Uterus (tissue), 4 donors: ENCODE results near the gene ZNF8. TPM values are rescaled to one million over a fixed set of nuclear protein-coding genes. Genes with fewer than 3 reads are reported as not detected.
"Not testable (repeated sequence)": the region's sequence is repeated elsewhere in the genome, so short reads cannot be mapped to it uniquely, and the experiment has no call there.

ENCODE experiments used
- DNase-seq, 2 donors: peaks; one replicate each; pipeline ENCODE4 v3.0.0-alpha.2; 2019 to 2020
- H3K27ac ChIP-seq, 2 donors: fragments of 200-600 bp; sonication (generic); 1 replicate in 1 of 2; 2 replicates in 1 of 2; pipeline ENCODE4 v1.5.1; 2016 to 2018
- H3K27me3 ChIP-seq, 2 donors: fragments of 200-600 bp; sonication (generic); one replicate each; pipeline ENCODE4 v1.5.1; 2018 to 2019; ENCODE audit warnings: control low read depth in 1 of 2
- H3K36me3 ChIP-seq, 2 donors: fragments of 200-600 bp; sonication (generic); one replicate each; pipeline ENCODE4 v1.5.1; 2019; ENCODE audit warnings: control low read depth in 1 of 2
- H3K4me1 ChIP-seq, 2 donors: fragments of 200-600 bp; sonication (generic); one replicate each; pipeline ENCODE4 v1.5.1; 2018 to 2019; ENCODE audit warnings: control low read depth in 1 of 2
- H3K4me3 ChIP-seq, 2 donors: fragments of 200-600 bp; sonication (generic); 1 replicate in 1 of 2; 2 replicates in 1 of 2; pipeline ENCODE4 v1.5.1; 2018 to 2019; ENCODE audit warnings: mild to moderate bottlenecking in 1 of 2
- H3K9me3 ChIP-seq, 2 donors: fragments of 200-600 bp; sonication (generic); one replicate each; pipeline ENCODE4 v1.5.1; 2019; ENCODE audit warnings: control low read depth in 1 of 2
- CTCF ChIP-seq, 4 experiments: fragments of 200-600 bp in 2 of 4; fragments of 450-650 bp in 2 of 4; sonication (generic) in 2 of 4; IDR thresholded peaks; one replicate each; pipeline ENCODE4 v1.5.1; 2016 to 2019; ENCODE audit warnings: antibody characterized with exemption in 4 of 4, mild to moderate bottlenecking in 2 of 4, moderate library complexity in 1 of 4
- POLR2A ChIP-seq, 2 donors: fragments of 450-650 bp; IDR thresholded peaks; one replicate each; pipeline ENCODE4 v1.6.1; 2016; ENCODE audit warnings: antibody characterized with exemption in 2 of 2, mild to moderate bottlenecking in 1 of 2, moderate library complexity in 1 of 2
- intact Hi-C: fragments of 100-400 bp; cut with DNase I; formaldehyde crosslinking; loops from one replicate; pipeline ENCODE4 v1.15.1; 2023; ENCODE audit warnings: low total_unique reads
- total RNA-seq, 4 donors: library from RNA; depleted of rRNA in 3 of 4; stranded (reverse); fragments of >200 nt in 3 of 4; gene quantifications; one replicate each; pipeline versions ENCODE4 v1.1.0 to v1.2.4, GENCODE V29; 2014 to 2023
- donor health status: DM: yes; HTN: yes; CAD: no.

ZNF8 gene
- total RNA-seq, 4 donors from 2014 or later, result 1.8 to 10.8 (median 8.2) TPM

- TF ChIP-seq POLR2A (IDR thresholded peaks at IDR 0.05) (no peak), CTCF (IDR thresholded peaks at IDR 0.05) (no peak)
- H3K9me3 ChIP-seq, result peaks cover 0 to 95% of the 10 kb centered on the region in 2 donors
- H3K27me3 ChIP-seq, result no peaks in the 10 kb centered on the region
- intact Hi-C loops, result no loop called here
- H3K27ac ChIP-seq, result no peak overlapping the region
- H3K4me3 ChIP-seq, result no peak overlapping the region
- no peak for DNase-seq
- H3K4me1 ChIP-seq, result no peaks in the 10 kb centered on the region
- no peaks in the 10 kb centered on the region for H3K36me3 ChIP-seq
Measured at GRCh38 chr19:58252102-58252685, 26.6 kb upstream of the ZNF8 start.

- H3K27ac ChIP-seq, H3K27me3 ChIP-seq, DNase-seq, intact Hi-C loops, H3K36me3 ChIP-seq, H3K4me3 ChIP-seq, H3K4me1 ChIP-seq: not testable (repeated sequence)
- peaks cover 20 to 93% of the 10 kb centered on the region in 2 donors for H3K9me3 ChIP-seq
Measured at GRCh38 chr19:58258259-58258658, 20.5 kb upstream of the ZNF8 start.

- Histone ChIP-seq H3K4me1 (no peaks in the 10 kb centered on the region), H3K36me3 (no peaks in the 10 kb centered on the region), H3K9me3 (peaks cover 20 to 95% of the 10 kb centered on the region in 2 donors), H3K27me3 (no peaks in the 10 kb centered on the region), H3K27ac (no peak overlapping the region), H3K4me3 (no peak overlapping the region)
- no peak for DNase-seq
- intact Hi-C loops, result no loop called here
- TF ChIP-seq POLR2A (IDR thresholded peaks at IDR 0.05) (no peak), CTCF (IDR thresholded peaks at IDR 0.05) (no peak)
Measured at GRCh38 chr19:58261600-58261967, 17.2 kb upstream of the ZNF8 start.

GRCh38 chr19:58261968-58262921 lies 16.5 kb upstream of the ZNF8 start:
- H3K9me3 ChIP-seq, result peaks cover 20 to 95% of the 10 kb centered on the region in 2 donors
- H3K4me3 ChIP-seq, result no peak overlapping the region
- no peak for TF ChIP-seq POLR2A (IDR thresholded peaks at IDR 0.05)
- no peak for TF ChIP-seq CTCF (IDR thresholded peaks at IDR 0.05)
- H3K27ac ChIP-seq, result no peak overlapping the region
- DNase-seq, result no peak
- H3K4me1 ChIP-seq, result no peaks in the 10 kb centered on the region
- H3K36me3 ChIP-seq, result no peaks in the 10 kb centered on the region
- intact Hi-C loops, result no loop called here
- H3K27me3 ChIP-seq, result no peaks in the 10 kb centered on the region

- no peak for DNase-seq
- H3K4me3 ChIP-seq, result no peak overlapping the region
- no peaks in the 10 kb centered on the region for H3K27me3 ChIP-seq
- H3K9me3 ChIP-seq, result peaks cover 20 to 95% of the 10 kb centered on the region in 2 donors
- TF ChIP-seq CTCF (IDR thresholded peaks at IDR 0.05) (no peak), POLR2A (IDR thresholded peaks at IDR 0.05) (no peak)
- no peaks in the 10 kb centered on the region for H3K4me1 ChIP-seq
- intact Hi-C loops, result no loop called here
- H3K36me3 ChIP-seq, result no peaks in the 10 kb centered on the region
- no peak overlapping the region for H3K27ac ChIP-seq
Measured at GRCh38 chr19:58262922-58263296, 15.8 kb upstream of the ZNF8 start.
